K562 (cell line): ENCODE data around the gene FUZ. TPM values are rescaled to one million over a fixed set of nuclear protein-coding genes. Genes with fewer than 3 reads are reported as not detected.
A peak's percentile ranks its signal among the peaks of the same experiment; 100 is the strongest.

Source experiments
- DIDO1 ChIP-seq: fragments of 450-650 bp; IDR thresholded peaks from 2 replicates; pipeline ENCODE4 v1.6.1; 2016; ENCODE audit warnings: low read depth, missing biosample characterization, missing genetic modification characterization
- GABPB1 ChIP-seq: sonication (generic); formaldehyde crosslinking; IDR thresholded peaks from 2 replicates; pipeline ENCODE4 v1.8.0; 2022; ENCODE audit warnings: mild to moderate bottlenecking, missing genetic modification reagents
- NFIC ChIP-seq: fragments of 450-650 bp; IDR thresholded peaks from 2 replicates; pipeline ENCODE4 v1.6.1; 2017; ENCODE audit warnings: mild to moderate bottlenecking, inconsistent platforms
- NKRF ChIP-seq: fragments of 450-650 bp; IDR thresholded peaks from 2 replicates; pipeline ENCODE4 v1.6.1; 2016; ENCODE audit warnings: borderline replicate concordance
- PHF8 ChIP-seq: fragments of 200-600 bp; sonication (generic); IDR thresholded peaks from 2 replicates; pipeline ENCODE4 v1.6.1; 2012; ENCODE audit warnings: mixed run types, mild to moderate bottlenecking, inconsistent platforms, low read length, moderate library complexity, borderline replicate concordance
- POLR2G ChIP-seq: fragments of 200-400 bp; formaldehyde crosslinking; IDR thresholded peaks from 2 replicates; pipeline ENCODE4 v1.6.1; 2017; ENCODE audit warnings: low read depth, mild to moderate bottlenecking, antibody characterized with exemption, low read length, moderate library complexity
- RAD21 ChIP-seq, 2 experiments: fragments of 250-450 bp in 1 of 2; fragments of 450-650 bp in 1 of 2; sonication (Bioruptor Pico) in 1 of 2; formaldehyde crosslinking in 1 of 2; IDR thresholded peaks in 1 of 2; conservative IDR thresholded peaks in 1 of 2; 2 replicates each; pipeline versions ENCODE4 v1.4.0 to v1.8.0; 2020 to 2022; ENCODE audit warnings: mild to moderate bottlenecking in 2 of 2, moderate library complexity in 1 of 2
- RBFOX2 ChIP-seq: fragments of 200-400 bp; formaldehyde crosslinking; IDR thresholded peaks from 2 replicates; pipeline ENCODE4 v1.6.1; 2017; ENCODE audit warnings: low read depth, mild to moderate bottlenecking, low read length, moderate library complexity
- SAFB ChIP-seq: fragments of 200-400 bp; formaldehyde crosslinking; IDR thresholded peaks from 2 replicates; pipeline ENCODE4 v1.6.1; 2017; ENCODE audit warnings: low read depth, low read length, borderline replicate concordance
- TCF3 ChIP-seq: sonication (generic); formaldehyde crosslinking; IDR thresholded peaks from 2 replicates; pipeline ENCODE4 v1.4.0; 2020; ENCODE audit warnings: mild to moderate bottlenecking, missing genetic modification reagents
- TGIF2 ChIP-seq: sonication (generic); formaldehyde crosslinking; IDR thresholded peaks from 2 replicates; pipeline ENCODE4 v1.8.1; 2022; ENCODE audit warnings: mild to moderate bottlenecking, missing genetic modification reagents, moderate library complexity
- YY1 ChIP-seq, 3 experiments: IDR thresholded peaks; 2 replicates each; pipeline ENCODE4 v1.6.1; 2011; ENCODE audit warnings: low read length in 2 of 3, mild to moderate bottlenecking in 2 of 3, moderate library complexity in 2 of 3, borderline replicate concordance in 1 of 3, control low read depth in 1 of 3, low read depth in 1 of 3; ENCODE audit not compliant: insufficient read depth in 3 of 3, insufficient replicate concordance in 2 of 3, control insufficient read depth in 1 of 3, insufficient read length in 1 of 3; ENCODE audit errors: extremely low read depth in 1 of 3
- ZNF133 ChIP-seq: fragments of 250-450 bp; sonication (Bioruptor Pico); IDR thresholded peaks from 2 replicates; pipeline ENCODE4 v1.4.0; 2020; ENCODE audit warnings: mild to moderate bottlenecking
- ZNF354B ChIP-seq: fragments of 250-450 bp; sonication (Bioruptor Pico); IDR thresholded peaks from 2 replicates; pipeline ENCODE4 v1.4.0; 2020
- ZNF77 ChIP-seq: fragments of 250-450 bp; sonication (Bioruptor Pico); IDR thresholded peaks from 2 replicates; pipeline ENCODE4 v1.5.0; 2020
- polyA plus RNA-seq, 8 experiments: library from polyadenylated mRNA; depleted of rRNA in 4 of 8; stranded (reverse) in 5 of 8; unstranded in 3 of 8; fragments of >200 nt; fragmentation: Nextera tagmentation in 2 of 8; fragmentation: Illumina TruSeq in 1 of 8; extraction: Ambion mirVana in 2 of 8; extraction: Trizol in 1 of 8; gene quantifications; 2 replicates each; pipeline versions ENCODE4 v1.2.1 to v1.2.3, GENCODE V29; 2011 to 2014; ENCODE audit warnings: inconsistent platforms in 1 of 8, missing spikeins in 1 of 8
- total RNA-seq, 7 experiments: library from RNA; depleted of rRNA in 6 of 7; stranded (reverse); fragments of >200 nt in 6 of 7; fragmentation: Illumina TruSeq in 2 of 7; extraction: Trizol in 2 of 7; gene quantifications; 2 replicates each; pipeline versions ENCODE4 v1.2.1 to v1.2.3, GENCODE V29; 2011 to 2021; ENCODE audit warnings: low replicate concordance in 1 of 7
- TF ChIP-seq, protein P1 (sequence below), 2 experiments: fragments of 450-650 bp; IDR thresholded peaks; 2 replicates each; pipeline ENCODE4 v1.6.1; 2016; ENCODE audit warnings: mild to moderate bottlenecking in 2 of 2, borderline replicate concordance in 1 of 2, low read depth in 1 of 2, moderate library complexity in 1 of 2
- TF ChIP-seq, protein P2 (sequence below): IDR thresholded peaks from 3 replicates; pipeline ENCODE4 v1.6.1; 2011; ENCODE audit warnings: borderline replicate concordance, mild to moderate bottlenecking; ENCODE audit not compliant: insufficient read length, insufficient read depth

FUZ gene
- total and polyA plus RNA-seq, 9 of the 15 experiments (the other 6 are each of a cell fraction or from before 2014, with no cell fraction given): 0.17 to 7.6 (median 3.6) TPM; not detected in 1

DNA sequence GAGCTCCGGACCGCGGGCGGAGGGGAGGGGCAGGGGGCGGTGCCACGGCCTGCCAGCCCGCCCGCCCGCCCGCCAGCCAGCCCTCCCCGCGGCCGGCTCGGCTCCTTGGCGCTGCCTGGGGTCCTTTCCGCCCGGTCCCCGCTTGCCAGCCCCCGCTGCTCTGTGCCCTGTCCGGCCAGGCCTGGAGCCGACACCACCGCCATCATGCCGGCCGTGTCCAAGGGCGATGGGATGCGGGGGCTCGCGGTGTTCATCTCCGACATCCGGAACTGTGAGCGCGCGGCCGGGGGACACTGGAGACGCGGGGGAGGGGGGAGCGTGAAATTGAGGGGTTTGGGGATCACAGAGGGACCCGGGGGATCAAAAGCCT lies 46.2 kb downstream of the FUZ start, which contains the start of gene AP2A1 (continued):
- TF ChIP-seq RAD21 (CRISPR knock-in tag; conservative IDR thresholded peaks at IDR 0.05 in 1 of 2, IDR thresholded peaks at IDR 0.05 in 1 of 2): no peak
- TF ChIP-seq, protein P1, sequence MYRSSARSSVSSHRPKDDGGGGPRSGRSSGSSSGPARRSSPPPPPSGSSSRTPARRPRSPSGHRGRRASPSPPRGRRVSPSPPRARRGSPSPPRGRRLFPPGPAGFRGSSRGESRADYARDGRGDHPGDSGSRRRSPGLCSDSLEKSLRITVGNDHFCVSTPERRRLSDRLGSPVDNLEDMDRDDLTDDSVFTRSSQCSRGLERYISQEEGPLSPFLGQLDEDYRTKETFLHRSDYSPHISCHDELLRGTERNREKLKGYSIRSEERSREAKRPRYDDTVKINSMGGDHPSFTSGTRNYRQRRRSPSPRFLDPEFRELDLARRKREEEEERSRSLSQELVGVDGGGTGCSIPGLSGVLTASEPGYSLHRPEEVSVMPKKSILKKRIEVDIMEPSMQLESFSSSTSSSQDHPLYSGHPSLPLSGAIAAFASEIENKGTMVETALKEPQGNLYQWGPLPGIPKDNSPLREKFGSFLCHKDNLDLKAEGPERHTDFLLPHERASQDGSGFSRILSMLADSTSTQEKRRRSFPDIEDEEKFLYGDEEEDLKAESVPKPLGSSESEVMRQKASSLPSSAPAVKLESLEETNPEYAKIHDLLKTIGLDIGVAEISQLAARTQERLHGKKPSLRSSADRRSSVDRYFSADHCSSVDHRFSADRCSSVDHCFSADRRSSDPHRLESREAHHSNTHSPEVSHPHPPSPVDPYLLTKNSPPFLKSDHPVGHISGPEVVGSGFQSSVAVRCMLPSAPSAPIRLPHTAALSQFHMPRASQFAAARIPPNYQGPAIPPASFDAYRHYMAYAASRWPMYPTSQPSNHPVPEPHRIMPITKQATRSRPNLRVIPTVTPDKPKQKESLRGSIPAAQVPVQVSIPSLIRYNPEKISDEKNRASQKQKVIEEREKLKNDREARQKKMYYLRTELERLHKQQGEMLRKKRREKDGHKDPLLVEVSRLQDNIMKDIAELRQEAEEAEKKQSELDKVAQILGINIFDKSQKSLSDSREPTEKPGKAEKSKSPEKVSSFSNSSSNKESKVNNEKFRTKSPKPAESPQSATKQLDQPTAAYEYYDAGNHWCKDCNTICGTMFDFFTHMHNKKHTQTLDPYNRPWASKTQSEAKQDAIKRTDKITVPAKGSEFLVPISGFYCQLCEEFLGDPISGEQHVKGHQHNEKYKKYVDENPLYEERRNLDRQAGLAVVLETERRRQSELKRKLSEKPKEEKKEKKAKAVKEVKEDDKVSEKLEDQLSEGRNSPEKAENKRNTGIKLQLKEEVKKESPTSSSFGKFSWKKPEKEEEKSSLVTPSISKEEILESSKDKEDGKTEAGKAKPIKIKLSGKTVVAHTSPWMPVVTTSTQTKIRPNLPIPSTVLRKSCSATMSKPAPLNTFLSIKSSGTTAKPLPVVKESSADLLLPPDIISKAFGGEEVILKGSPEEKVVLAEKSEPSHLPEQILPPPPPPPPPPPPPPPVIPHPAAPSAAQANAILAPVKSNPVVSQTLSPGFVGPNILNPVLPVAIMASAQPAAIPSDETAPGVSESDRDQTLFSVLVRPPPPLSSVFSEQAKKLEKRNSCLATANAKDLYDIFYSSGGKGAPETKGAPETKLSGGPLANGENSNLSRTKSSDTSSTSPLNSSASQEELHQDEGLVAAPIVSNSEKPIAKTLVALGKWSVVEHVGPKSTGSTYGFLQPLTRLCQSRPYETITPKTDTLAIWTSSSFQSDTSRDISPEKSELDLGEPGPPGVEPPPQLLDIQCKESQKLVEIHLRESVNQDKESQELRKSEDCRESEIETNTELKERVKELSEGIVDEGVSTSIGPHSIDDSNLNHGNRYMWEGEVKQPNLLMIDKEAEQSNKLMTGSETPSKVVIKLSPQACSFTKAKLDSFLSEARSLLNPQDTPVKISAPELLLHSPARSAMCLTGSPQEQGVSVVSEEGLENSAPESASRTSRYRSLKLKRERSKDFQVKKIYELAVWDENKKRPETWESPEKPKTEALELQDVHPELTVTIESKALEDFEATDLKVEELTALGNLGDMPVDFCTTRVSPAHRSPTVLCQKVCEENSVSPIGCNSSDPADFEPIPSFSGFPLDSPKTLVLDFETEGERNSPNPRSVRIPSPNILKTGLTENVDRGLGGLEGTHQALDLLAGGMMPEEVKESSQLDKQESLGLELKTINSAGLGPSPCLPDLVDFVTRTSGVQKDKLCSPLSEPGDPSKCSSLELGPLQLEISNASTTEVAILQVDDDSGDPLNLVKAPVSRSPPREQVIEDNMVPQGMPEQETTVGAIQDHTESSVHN (IDR thresholded peaks at IDR 0.05; ENCODE audit: borderline replicate concordance in 1 of 2, low read depth in 1 of 2): no peak
- TF ChIP-seq SAFB: no peak
- TF ChIP-seq ZNF77 (CRISPR knock-in tag): no peak
- peak in 1 of 3 experiments; percentile 31 for TF ChIP-seq YY1 (IDR thresholded peaks at IDR 0.05; ENCODE audit: borderline replicate concordance in 1 of 3, control insufficient read depth in 1 of 3, extremely low read depth in 1 of 3, insufficient read depth in 3 of 3, insufficient read length in 1 of 3, insufficient replicate concordance in 2 of 3, low read depth in 1 of 3, low read length in 2 of 3)
- TF ChIP-seq NFIC: no peak
- TF ChIP-seq TCF3: no peak
- TF ChIP-seq, protein P2, sequence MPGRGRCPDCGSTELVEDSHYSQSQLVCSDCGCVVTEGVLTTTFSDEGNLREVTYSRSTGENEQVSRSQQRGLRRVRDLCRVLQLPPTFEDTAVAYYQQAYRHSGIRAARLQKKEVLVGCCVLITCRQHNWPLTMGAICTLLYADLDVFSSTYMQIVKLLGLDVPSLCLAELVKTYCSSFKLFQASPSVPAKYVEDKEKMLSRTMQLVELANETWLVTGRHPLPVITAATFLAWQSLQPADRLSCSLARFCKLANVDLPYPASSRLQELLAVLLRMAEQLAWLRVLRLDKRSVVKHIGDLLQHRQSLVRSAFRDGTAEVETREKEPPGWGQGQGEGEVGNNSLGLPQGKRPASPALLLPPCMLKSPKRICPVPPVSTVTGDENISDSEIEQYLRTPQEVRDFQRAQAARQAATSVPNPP: no peak
- no peak for TF ChIP-seq NKRF
- no peak for TF ChIP-seq TGIF2 (CRISPR knock-in tag)
- TF ChIP-seq ZNF133 (CRISPR knock-in tag): no peak
- no peak for TF ChIP-seq DIDO1 (tag)
- TF ChIP-seq ZNF354B (CRISPR knock-in tag): no peak
- peak; percentile 68; the same call in 1 of the 2 replicates for TF ChIP-seq PHF8
- TF ChIP-seq POLR2G: peak; percentile 63
- peak; percentile 58; the same call in 1 of the 2 replicates for TF ChIP-seq RBFOX2
- TF ChIP-seq GABPB1 (CRISPR knock-in tag): 0 out of 2 replicates have a peak, but pooled peaks have one; percentile 5
